Skin of body (tissue), 2 donors: ENCODE results near the gene SRRT. TPM values are rescaled to one million over a fixed set of nuclear protein-coding genes. Genes with fewer than 3 reads are reported as not detected.
"Not testable (repeated sequence)": the region's sequence is repeated elsewhere in the genome, so short reads cannot be mapped to it uniquely, and the experiment has no call there.

Experiments used
- DNase-seq: peaks from one replicate; lab custom pipeline; 2025; lab: John Stamatoyannopoulos, UW
- total RNA-seq: library from RNA; depleted of rRNA; stranded (reverse); fragments of >200 nt; gene quantifications from one replicate; pipeline ENCODE4 v1.2.3, GENCODE V29; 2014

SRRT gene
- total RNA-seq, 1 donor from 2014 or later: 42.6 TPM

- DNase-seq: not testable (repeated sequence)
Observed at GRCh38 chr7:100854899-100855298, 20.0 kb upstream of the SRRT start.

- DNase-seq: no peak
Observed at GRCh38 chr7:100855515-100855914, 19.4 kb upstream of the SRRT start.

GRCh38 chr7:100856871-100857282, 18.0 kb upstream of the SRRT start:
- no peak for DNase-seq

GRCh38 chr7:100859856-100860255, 15.0 kb upstream of the SRRT start:
- no peak for DNase-seq

- no peak for DNase-seq
Observed at GRCh38 chr7:100860702-100861615, 13.9 kb upstream of the SRRT start.

GRCh38 chr7:100861616-100861985, 13.3 kb upstream of the SRRT start:
- no peak for DNase-seq

GRCh38 chr7:100863406-100863950, 11.4 kb upstream of the SRRT start:
- no peak for DNase-seq

- DNase-seq: no peak
Observed at GRCh38 chr7:100864263-100864845, 10.5 kb upstream of the SRRT start.

GRCh38 chr7:100865372-100865911, 9.5 kb upstream of the SRRT start:
- no peak for DNase-seq

- DNase-seq: no peak
Observed at GRCh38 chr7:100865938-100866728, 8.8 kb upstream of the SRRT start.

- DNase-seq: no peak
Observed at GRCh38 chr7:100866729-100867039, 8.2 kb upstream of the SRRT start.

GRCh38 chr7:100867040-100867775, 7.7 kb upstream of the SRRT start, which contains the start of gene TRIP6:
Gene TRIP6, plus strand, starts transcription at chr7:100867387. Its CDS starts 111 bp downstream, at chr7:100867498.
- peak; percentile 93 for DNase-seq

- no peak for DNase-seq
Observed at GRCh38 chr7:100867776-100868485, 7.0 kb upstream of the SRRT start.

- DNase-seq: no peak
Observed at GRCh38 chr7:100873599-100874299, 1.2 kb upstream of the SRRT start.

GRCh38 chr7:100874300-100874576, 665 bp upstream of the SRRT start:
- DNase-seq: no peak

- no peak for DNase-seq
Observed at GRCh38 chr7:100875356-100875751, 451 bp downstream of the SRRT start.

- no peak for DNase-seq
Observed at GRCh38 chr7:100878013-100878412, 3.1 kb downstream of the SRRT start.

- no peak for DNase-seq
Observed at GRCh38 chr7:100878685-100879084, 3.8 kb downstream of the SRRT start.

GRCh38 chr7:100879685-100880261, 4.9 kb downstream of the SRRT start:
- no peak for DNase-seq
